ENCODE results near the gene NPC1. TPM values are rescaled to one million over a fixed set of nuclear protein-coding genes. Genes with fewer than 3 reads are reported as not detected.

NPC1 gene
- total RNA-seq, 1 donor from 2014 or later, result 30.2 TPM

- peak in 1 of 2 donors; percentile 36 for DNase-seq (ENCODE audit: low read depth in 2 of 2)
These were observed 23.2 kb upstream of the NPC1 start for GRCh38 chr18:23609390-23610023.

- DNase-seq (ENCODE audit: low read depth in 2 of 2), result no peak
These were observed 21.9 kb upstream of the NPC1 start for GRCh38 chr18:23608211-23608610.

- no peak for DNase-seq (ENCODE audit: low read depth in 2 of 2)
These were observed 19.6 kb upstream of the NPC1 start for GRCh38 chr18:23605941-23606340.

- no peak for DNase-seq (ENCODE audit: low read depth in 2 of 2)
These were observed 13.5 kb upstream of the NPC1 start for GRCh38 chr18:23599809-23600208.

- DNase-seq (ENCODE audit: low read depth in 2 of 2), result no peak
These were observed 9.9 kb upstream of the NPC1 start for GRCh38 chr18:23596183-23596582.

- DNase-seq (ENCODE audit: low read depth in 2 of 2), result no peak
These were observed 9.3 kb upstream of the NPC1 start for GRCh38 chr18:23595591-23595990.

GRCh38 chr18:23593720-23594119 is 7.4 kb upstream of the NPC1 start:
- peak; percentile 29 to 91 for DNase-seq (ENCODE audit: low read depth in 2 of 2)

- no peak for DNase-seq (ENCODE audit: low read depth in 2 of 2)
These were observed 6.6 kb upstream of the NPC1 start for GRCh38 chr18:23592911-23593310.

GRCh38 chr18:23591011-23591410 is 4.7 kb upstream of the NPC1 start:
- no peak for DNase-seq (ENCODE audit: low read depth in 2 of 2)

- DNase-seq (ENCODE audit: low read depth in 2 of 2), result no peak
These were observed 2.7 kb upstream of the NPC1 start for GRCh38 chr18:23588836-23589560.

- DNase-seq (ENCODE audit: low read depth in 2 of 2), result no peak
These were observed 925 bp upstream of the NPC1 start for GRCh38 chr18:23587220-23587642.

- DNase-seq (ENCODE audit: low read depth in 2 of 2), result no peak
These were observed 433 bp downstream of the NPC1 start for GRCh38 chr18:23585897-23586248.

- DNase-seq (ENCODE audit: low read depth in 2 of 2), result peak; percentile 54 to 66
These were observed 1.1 kb downstream of the NPC1 start for GRCh38 chr18:23585007-23585871.

GRCh38 chr18:23584019-23584983 is 2.0 kb downstream of the NPC1 start:
- no peak for DNase-seq (ENCODE audit: low read depth in 2 of 2)

- DNase-seq (ENCODE audit: low read depth in 2 of 2), result no peak
These were observed 3.0 kb downstream of the NPC1 start for GRCh38 chr18:23583071-23583865.

- DNase-seq (ENCODE audit: low read depth in 2 of 2), result no peak
These were observed 5.5 kb downstream of the NPC1 start for GRCh38 chr18:23580677-23581367.

- DNase-seq (ENCODE audit: low read depth in 2 of 2), result peak; percentile 19 to 57
These were observed 7.2 kb downstream of the NPC1 start for GRCh38 chr18:23578891-23579653.

- DNase-seq (ENCODE audit: low read depth in 2 of 2), result no peak
These were observed 8.1 kb downstream of the NPC1 start for GRCh38 chr18:23578067-23578701.

Measured in lung microvascular endothelial cell (primary cell).